HL-60 (cell line): ENCODE results near the gene MFRP.

Experiments used
- GABPA ChIP-seq: IDR thresholded peaks from 2 replicates; pipeline ENCODE4 v1.6.1; 2012; ENCODE audit warnings: low read depth
- POLR2AphosphoS5 ChIP-seq: IDR thresholded peaks from 2 replicates; pipeline ENCODE4 v1.6.1; 2012; ENCODE audit warnings: low read depth
- TF ChIP-seq, protein P1 (sequence below): IDR thresholded peaks from one replicate; pipeline ENCODE4 v1.5.1; 2011; ENCODE audit warnings: low read length, control low read depth, inconsistent platforms; ENCODE audit not compliant: insufficient read depth
- TF ChIP-seq, protein P2 (sequence below): IDR thresholded peaks from 2 replicates; pipeline ENCODE4 v1.6.1; 2012; ENCODE audit warnings: low read depth; ENCODE audit not compliant: insufficient replicate concordance

DNA sequence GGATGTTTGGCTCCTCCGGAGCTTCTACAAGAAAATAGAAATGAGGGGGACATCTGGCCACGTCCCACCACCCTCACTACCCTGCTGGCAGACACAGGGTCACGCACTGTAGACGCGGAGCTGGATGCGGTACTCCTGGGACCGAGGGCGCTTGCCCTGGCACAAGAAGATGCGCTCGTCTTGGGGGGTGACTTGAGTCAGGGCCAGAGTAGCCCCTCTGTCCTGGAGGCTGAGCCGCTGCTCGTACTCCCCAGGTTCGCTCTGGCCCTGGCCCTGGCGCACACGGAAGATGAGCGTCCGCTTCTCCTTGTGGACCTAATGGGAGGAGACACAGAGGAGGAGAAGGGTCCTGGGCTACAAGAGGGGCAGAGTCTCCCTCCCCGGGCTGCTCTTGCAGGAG lies 31.8 kb downstream of the MFRP start:
- TF ChIP-seq, protein P1, sequence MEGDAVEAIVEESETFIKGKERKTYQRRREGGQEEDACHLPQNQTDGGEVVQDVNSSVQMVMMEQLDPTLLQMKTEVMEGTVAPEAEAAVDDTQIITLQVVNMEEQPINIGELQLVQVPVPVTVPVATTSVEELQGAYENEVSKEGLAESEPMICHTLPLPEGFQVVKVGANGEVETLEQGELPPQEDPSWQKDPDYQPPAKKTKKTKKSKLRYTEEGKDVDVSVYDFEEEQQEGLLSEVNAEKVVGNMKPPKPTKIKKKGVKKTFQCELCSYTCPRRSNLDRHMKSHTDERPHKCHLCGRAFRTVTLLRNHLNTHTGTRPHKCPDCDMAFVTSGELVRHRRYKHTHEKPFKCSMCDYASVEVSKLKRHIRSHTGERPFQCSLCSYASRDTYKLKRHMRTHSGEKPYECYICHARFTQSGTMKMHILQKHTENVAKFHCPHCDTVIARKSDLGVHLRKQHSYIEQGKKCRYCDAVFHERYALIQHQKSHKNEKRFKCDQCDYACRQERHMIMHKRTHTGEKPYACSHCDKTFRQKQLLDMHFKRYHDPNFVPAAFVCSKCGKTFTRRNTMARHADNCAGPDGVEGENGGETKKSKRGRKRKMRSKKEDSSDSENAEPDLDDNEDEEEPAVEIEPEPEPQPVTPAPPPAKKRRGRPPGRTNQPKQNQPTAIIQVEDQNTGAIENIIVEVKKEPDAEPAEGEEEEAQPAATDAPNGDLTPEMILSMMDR: no peak
- no peak for TF ChIP-seq POLR2AphosphoS5
- no peak for TF ChIP-seq GABPA
- TF ChIP-seq, protein P2, sequence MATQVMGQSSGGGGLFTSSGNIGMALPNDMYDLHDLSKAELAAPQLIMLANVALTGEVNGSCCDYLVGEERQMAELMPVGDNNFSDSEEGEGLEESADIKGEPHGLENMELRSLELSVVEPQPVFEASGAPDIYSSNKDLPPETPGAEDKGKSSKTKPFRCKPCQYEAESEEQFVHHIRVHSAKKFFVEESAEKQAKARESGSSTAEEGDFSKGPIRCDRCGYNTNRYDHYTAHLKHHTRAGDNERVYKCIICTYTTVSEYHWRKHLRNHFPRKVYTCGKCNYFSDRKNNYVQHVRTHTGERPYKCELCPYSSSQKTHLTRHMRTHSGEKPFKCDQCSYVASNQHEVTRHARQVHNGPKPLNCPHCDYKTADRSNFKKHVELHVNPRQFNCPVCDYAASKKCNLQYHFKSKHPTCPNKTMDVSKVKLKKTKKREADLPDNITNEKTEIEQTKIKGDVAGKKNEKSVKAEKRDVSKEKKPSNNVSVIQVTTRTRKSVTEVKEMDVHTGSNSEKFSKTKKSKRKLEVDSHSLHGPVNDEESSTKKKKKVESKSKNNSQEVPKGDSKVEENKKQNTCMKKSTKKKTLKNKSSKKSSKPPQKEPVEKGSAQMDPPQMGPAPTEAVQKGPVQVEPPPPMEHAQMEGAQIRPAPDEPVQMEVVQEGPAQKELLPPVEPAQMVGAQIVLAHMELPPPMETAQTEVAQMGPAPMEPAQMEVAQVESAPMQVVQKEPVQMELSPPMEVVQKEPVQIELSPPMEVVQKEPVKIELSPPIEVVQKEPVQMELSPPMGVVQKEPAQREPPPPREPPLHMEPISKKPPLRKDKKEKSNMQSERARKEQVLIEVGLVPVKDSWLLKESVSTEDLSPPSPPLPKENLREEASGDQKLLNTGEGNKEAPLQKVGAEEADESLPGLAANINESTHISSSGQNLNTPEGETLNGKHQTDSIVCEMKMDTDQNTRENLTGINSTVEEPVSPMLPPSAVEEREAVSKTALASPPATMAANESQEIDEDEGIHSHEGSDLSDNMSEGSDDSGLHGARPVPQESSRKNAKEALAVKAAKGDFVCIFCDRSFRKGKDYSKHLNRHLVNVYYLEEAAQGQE: no peak
